H1 (cell line): ENCODE measurements around the gene MLH3. TPM values are rescaled to one million over a fixed set of nuclear protein-coding genes. Genes with fewer than 3 reads are reported as not detected.

Experiments
- CTCF ChIA-PET: fragments of 300-600 bp; sonication (Branson Sonifier 250); formaldehyde crosslinking; loops from one replicate; lab custom pipeline; 2021; ENCODE audit not compliant: partially characterized antibody; lab: Charles Lee
- POLR2A ChIA-PET: fragments of 300-600 bp; sonication (Branson Sonifier 250); formaldehyde crosslinking; loops from one replicate; lab custom pipeline; 2021; ENCODE audit warnings: inconsistent platforms; ENCODE audit not compliant: partially characterized antibody; lab: Charles Lee
- DNase-seq, 2 experiments: peaks; one replicate each; pipeline versions ENCODE4 v3.0.0 to v3.0.0-alpha.2; 2010 to 2022; ENCODE audit warnings: low spot score in 2 of 2, low read depth in 1 of 2, mixed read lengths in 1 of 2
- FAIRE-seq: peaks from 2 replicates; lab custom pipeline; 2011; peaks lifted over from hg19 to GRCh38; lab: Jason Lieb, UNC
- H2AFZ ChIP-seq: 2 replicates; pipeline ENCODE4 v1.8.1; 2012; ENCODE audit warnings: low read length, inconsistent platforms
- H2AK5ac ChIP-seq: 2 replicates; pipeline ENCODE4 v1.6.1; 2013; ENCODE audit warnings: low read depth, low read length
- H2BK120ac ChIP-seq: replicated peaks from 2 replicates; pipeline ENCODE3; 2013; ENCODE audit warnings: low read depth, low read length, inconsistent platforms
- H2BK12ac ChIP-seq: 2 replicates; pipeline ENCODE4 v1.6.1; 2013; ENCODE audit warnings: low read depth, low read length
- H2BK15ac ChIP-seq: 2 replicates; pipeline ENCODE4 v1.6.1; 2013; ENCODE audit warnings: low read length
- H2BK20ac ChIP-seq: 2 replicates; pipeline ENCODE4 v1.6.1; 2013; ENCODE audit warnings: low read length
- H2BK5ac ChIP-seq: 2 replicates; pipeline ENCODE4 v1.6.1; 2013; ENCODE audit warnings: low read depth, low read length
- H3K14ac ChIP-seq: 2 replicates; pipeline ENCODE4 v1.6.1; 2013; ENCODE audit warnings: inconsistent platforms; ENCODE audit not compliant: insufficient read length
- H3K18ac ChIP-seq: 2 replicates; pipeline ENCODE4 v1.6.1; 2013; ENCODE audit warnings: low read length; ENCODE audit errors: extremely low read depth
- H3K23ac ChIP-seq: 2 replicates; pipeline ENCODE4 v1.6.1; 2013; ENCODE audit warnings: inconsistent platforms; ENCODE audit not compliant: insufficient read length
- H3K23me2 ChIP-seq: 2 replicates; pipeline ENCODE4 v1.6.1; 2013; ENCODE audit warnings: low read depth, low read length
- H3K27ac ChIP-seq: 2 replicates; pipeline ENCODE4 v1.6.1; 2011; ENCODE audit warnings: low read depth, low read length, inconsistent platforms
- H3K27me3 ChIP-seq, 4 experiments: replicated peaks in 1 of 4; 1 replicate in 1 of 4; 2 replicates in 3 of 4; pipeline versions ENCODE4 v1.6.1 to v1.8.1; 2011 to 2013; ENCODE audit warnings: low read length in 3 of 4, mild to moderate bottlenecking in 3 of 4, inconsistent platforms in 2 of 4, mixed read lengths in 2 of 4, moderate library complexity in 1 of 4; ENCODE audit not compliant: control insufficient read depth in 3 of 4, insufficient read depth in 3 of 4; ENCODE audit errors: extremely low read depth in 1 of 4
- H3K36me3 ChIP-seq, 4 experiments: 2 replicates each; pipeline versions ENCODE4 v1.6.1 to v1.8.1; 2011 to 2013; ENCODE audit warnings: mild to moderate bottlenecking in 4 of 4, low read length in 3 of 4, moderate library complexity in 2 of 4, control low read depth in 1 of 4, inconsistent platforms in 1 of 4; ENCODE audit not compliant: insufficient read depth in 4 of 4, control insufficient read depth in 2 of 4
- H3K4ac ChIP-seq: replicated peaks from 2 replicates; pipeline ENCODE3; 2013; ENCODE audit warnings: low read length, low read depth, mixed read lengths, inconsistent platforms; ENCODE audit not compliant: insufficient read length
- H3K4me1 ChIP-seq, 4 experiments: replicated peaks in 1 of 4; 1 replicate in 1 of 4; 2 replicates in 3 of 4; pipeline versions ENCODE4 v1.6.1 to v1.8.1; 2011 to 2013; ENCODE audit warnings: low read length in 3 of 4, inconsistent platforms in 2 of 4, mixed read lengths in 1 of 4; ENCODE audit not compliant: insufficient read depth in 4 of 4, control insufficient read depth in 3 of 4
- H3K4me2 ChIP-seq, 2 experiments: 2 replicates each; pipeline versions ENCODE4 v1.6.1 to v1.8.1; 2011 to 2013; ENCODE audit warnings: low read depth in 2 of 2, low read length in 2 of 2, control low read depth in 1 of 2, inconsistent platforms in 1 of 2, mild to moderate bottlenecking in 1 of 2; ENCODE audit not compliant: insufficient read depth in 1 of 2
- H3K4me3 ChIP-seq, 4 experiments: fragments of 200-600, 300-600 bp in 1 of 4; sonication (generic), shearing (Covaris generic), sonication (Bioruptor Twin) in 1 of 4; 2 replicates each; pipeline versions ENCODE4 v1.5.1 to v1.8.1; 2011 to 2016; ENCODE audit warnings: low read length in 4 of 4, low read depth in 3 of 4, control low read depth in 2 of 4, inconsistent platforms in 2 of 4, mild to moderate bottlenecking in 2 of 4, mixed read lengths in 1 of 4, moderate library complexity in 1 of 4; ENCODE audit not compliant: insufficient read depth in 2 of 4; ENCODE audit errors: extremely low read depth in 1 of 4
- H3K56ac ChIP-seq: replicated peaks from 2 replicates; pipeline ENCODE3; 2013; ENCODE audit warnings: low read depth, mild to moderate bottlenecking, mixed read lengths, low read length, inconsistent platforms; ENCODE audit not compliant: insufficient read length
- H3K79me1 ChIP-seq: 2 replicates; pipeline ENCODE4 v1.6.1; 2013; ENCODE audit warnings: low read depth, low read length, control low read depth
- H3K79me2 ChIP-seq, 2 experiments: 2 replicates each; pipeline versions ENCODE4 v1.6.1 to v1.8.1; 2012 to 2013; ENCODE audit warnings: low read length in 2 of 2, mild to moderate bottlenecking in 2 of 2, inconsistent platforms in 1 of 2; ENCODE audit not compliant: insufficient read depth in 2 of 2, control insufficient read depth in 1 of 2
- H3K9ac ChIP-seq, 4 experiments: replicated peaks in 1 of 4; 1 replicate in 1 of 4; 2 replicates in 3 of 4; pipeline versions ENCODE4 v1.6.1 to v1.8.1; 2011 to 2013; ENCODE audit warnings: low read depth in 3 of 4, low read length in 3 of 4, control low read depth in 2 of 4, mild to moderate bottlenecking in 2 of 4, moderate library complexity in 2 of 4, inconsistent platforms in 1 of 4; ENCODE audit errors: extremely low read depth in 1 of 4
- H3K9me3 ChIP-seq, 2 experiments: 2 replicates each; pipeline versions ENCODE4 v1.6.1 to v1.8.1; 2012 to 2013; ENCODE audit warnings: mild to moderate bottlenecking in 2 of 2, moderate library complexity in 2 of 2, control low read depth in 1 of 2, inconsistent platforms in 1 of 2, low read depth in 1 of 2, low read length in 1 of 2, mixed read lengths in 1 of 2; ENCODE audit not compliant: insufficient read depth in 2 of 2
- H4K20me1 ChIP-seq, 2 experiments: replicated peaks in 1 of 2; 2 replicates each; pipeline versions ENCODE3 to v1.8.1; 2011 to 2013; ENCODE audit warnings: inconsistent platforms in 2 of 2, low read length in 2 of 2, mild to moderate bottlenecking in 1 of 2; ENCODE audit not compliant: insufficient read depth in 2 of 2, control insufficient read depth in 1 of 2
- H4K5ac ChIP-seq: 2 replicates; pipeline ENCODE4 v1.6.1; 2013; ENCODE audit warnings: low read length, low read depth, mixed read lengths, inconsistent platforms; ENCODE audit not compliant: insufficient read length
- H4K8ac ChIP-seq: 2 replicates; pipeline ENCODE4 v1.8.0; 2013; ENCODE audit warnings: mild to moderate bottlenecking, moderate library complexity, low read length, inconsistent platforms; ENCODE audit not compliant: insufficient read depth; ENCODE audit errors: extremely low read depth
- H4K91ac ChIP-seq: replicated peaks from 2 replicates; pipeline ENCODE3; 2013; ENCODE audit warnings: low read length, mixed read lengths, inconsistent platforms; ENCODE audit not compliant: insufficient read length
- BCL11A ChIP-seq, 2 experiments: IDR thresholded peaks; one replicate each; pipeline ENCODE4 v1.6.1; 2011; ENCODE audit warnings: low read depth in 2 of 2, low read length in 2 of 2, mild to moderate bottlenecking in 2 of 2
- EP300 ChIP-seq, 2 experiments: IDR thresholded peaks; 1 replicate in 1 of 2; 2 replicates in 1 of 2; pipeline ENCODE4 v1.6.1; 2011 to 2012; ENCODE audit warnings: low read depth in 2 of 2, low read length in 2 of 2, mild to moderate bottlenecking in 2 of 2, borderline replicate concordance in 1 of 2, inconsistent platforms in 1 of 2, moderate library complexity in 1 of 2
- RNF2 ChIP-seq: fragments of 200-900, 300-1000 bp; sonication (generic); IDR thresholded peaks from 2 replicates; pipeline ENCODE4 v1.7.1; 2016; ENCODE audit warnings: borderline replicate concordance, low read depth, mild to moderate bottlenecking, antibody characterized with exemption, low read length; ENCODE audit not compliant: poor library complexity, severe bottlenecking; ENCODE audit errors: missing control alignments
- SIN3A ChIP-seq, 2 experiments: IDR thresholded peaks in 1 of 2; conservative IDR thresholded peaks in 1 of 2; 2 replicates each; pipeline ENCODE4 v1.6.1; 2011 to 2012; ENCODE audit warnings: low read length in 2 of 2, improper control_type of control experiment in 1 of 2, low read depth in 1 of 2, mild to moderate bottlenecking in 1 of 2
- SP2 ChIP-seq: IDR thresholded peaks from 2 replicates; pipeline ENCODE4 v1.6.1; 2012; ENCODE audit warnings: mild to moderate bottlenecking, low read length, inconsistent platforms
- TEAD4 ChIP-seq: IDR thresholded peaks from 2 replicates; pipeline ENCODE4 v1.6.1; 2012; ENCODE audit warnings: low read depth, low read length, inconsistent platforms, mixed read lengths
- WGBS, 2 experiments: shearing (Covaris generic) in 1 of 2; methylation state at CpG; one replicate each; pipeline versions ENCODE4 v1.1.6 to v1.1.7; 2013 to 2015; ENCODE audit warnings: low lambda C conversion rate in 2 of 2, mixed read lengths in 2 of 2, inconsistent platforms in 1 of 2, low coverage in 1 of 2, missing lambda C conversion rate in 1 of 2; ENCODE audit not compliant: insufficient replicate concordance in 2 of 2, insufficient coverage in 1 of 2, insufficient read length in 1 of 2; ENCODE audit errors: extremely low coverage in 1 of 2, missing lambda C conversion rate in 1 of 2; 5-methylcytosine and 5-hydroxymethylcytosine counted together
- polyA plus RNA-seq, 7 experiments: library from polyadenylated mRNA; depleted of rRNA in 3 of 7; stranded (reverse) in 5 of 7; unstranded in 2 of 7; fragments of >200 nt in 5 of 7; fragments of 200-250 nt in 2 of 7; gene quantifications; 1 replicate in 5 of 7; 2 replicates in 1 of 7; 4 replicates in 1 of 7; pipeline versions ENCODE4 v1.2.1 to v1.2.3, GENCODE V29; 2011 to 2013; ENCODE audit warnings: missing spikeins in 2 of 7, mixed read lengths in 2 of 7
- total RNA-seq: library from RNA; stranded (reverse); fragmentation: NEBNext Ultra II Directional; extraction: Animal tissue kit (Norgen Biotek cat#: 25700); gene quantifications from 2 replicates; pipeline ENCODE4 v1.2.1, GENCODE V29; 2021
- TF ChIP-seq, protein P1 (sequence below): IDR thresholded peaks from 2 replicates; pipeline ENCODE4 v1.6.1; 2012; ENCODE audit warnings: low read length, inconsistent platforms

MLH3 gene
- total and polyA plus RNA-seq, 2 of the 8 experiments (the other 6 are each of a cell fraction or from before 2014, with no cell fraction given), result 9.3 to 20.1 TPM

DNA sequence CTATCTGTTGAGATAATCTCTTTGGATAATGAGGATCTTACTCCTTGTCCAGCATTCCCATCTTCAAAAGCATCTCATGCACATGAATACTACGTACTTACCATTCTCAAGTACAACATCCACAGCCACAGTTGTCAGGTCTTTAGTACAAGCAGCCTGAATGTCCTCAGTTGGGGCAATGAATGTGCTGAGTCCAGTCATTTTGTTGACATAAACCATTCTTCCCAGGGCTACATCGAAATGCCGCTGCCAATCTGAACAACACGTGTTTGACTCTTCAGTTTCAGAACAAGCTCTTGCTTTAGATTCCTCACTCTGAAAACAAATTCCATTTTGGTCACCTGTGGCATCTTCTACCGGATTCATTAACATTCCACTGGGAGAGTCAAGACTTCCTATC lies 5.0 kb downstream of the MLH3 start:
- no peak overlapping the region for H2BK12ac ChIP-seq
- CTCF ChIA-PET, result interaction anchor here (1.2 to 3.4 kb wide), 2 partner anchors 22 to 43 kb away, joined by 3 to 12 read pairs; no protein-coding TSS in a partner anchor
- H3K79me1 ChIP-seq, result no peaks in the 10 kb centered on the region
- no peak overlapping the region for H2BK120ac ChIP-seq
- no peak overlapping the region for H2BK5ac ChIP-seq
- peaks cover 0 to 10% (median 1%) of the 10 kb centered on the region in 4 experiments; a peak in 5 of 8 replicates for H3K36me3 ChIP-seq
- H3K4me3 ChIP-seq, result no peak overlapping the region
- no peak overlapping the region for H2AFZ ChIP-seq
- no peaks in the 10 kb centered on the region; the same call in 1 of the 2 replicates for H3K23me2 ChIP-seq
- 95% methylated on average over 5 of the region's 5 CpGs; no CpG with 5 or more reads in 1 of the 2 experiments for WGBS, 2 experiments
- H3K56ac ChIP-seq, result no peak overlapping the region
- no peaks in the 10 kb centered on the region for H3K9me3 ChIP-seq
- no peak overlapping the region for H4K5ac ChIP-seq
- POLR2A ChIA-PET, result interaction anchor here (0.7 to 1.6 kb wide), 3 partner anchors 10 to 140 kb away, joined by 3 to 6 read pairs (median 3); no protein-coding TSS in a partner anchor
- H4K91ac ChIP-seq, result no peak overlapping the region
- TF ChIP-seq, protein P1, sequence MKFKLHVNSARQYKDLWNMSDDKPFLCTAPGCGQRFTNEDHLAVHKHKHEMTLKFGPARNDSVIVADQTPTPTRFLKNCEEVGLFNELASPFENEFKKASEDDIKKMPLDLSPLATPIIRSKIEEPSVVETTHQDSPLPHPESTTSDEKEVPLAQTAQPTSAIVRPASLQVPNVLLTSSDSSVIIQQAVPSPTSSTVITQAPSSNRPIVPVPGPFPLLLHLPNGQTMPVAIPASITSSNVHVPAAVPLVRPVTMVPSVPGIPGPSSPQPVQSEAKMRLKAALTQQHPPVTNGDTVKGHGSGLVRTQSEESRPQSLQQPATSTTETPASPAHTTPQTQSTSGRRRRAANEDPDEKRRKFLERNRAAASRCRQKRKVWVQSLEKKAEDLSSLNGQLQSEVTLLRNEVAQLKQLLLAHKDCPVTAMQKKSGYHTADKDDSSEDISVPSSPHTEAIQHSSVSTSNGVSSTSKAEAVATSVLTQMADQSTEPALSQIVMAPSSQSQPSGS, result no peak
- TF ChIP-seq BCL11A (IDR thresholded peaks at IDR 0.05; ENCODE audit: low read depth in 2 of 2, low read length in 2 of 2), result no peak
- TF ChIP-seq RNF2, result no peak
- no peak for TF ChIP-seq SP2
- TF ChIP-seq EP300 (IDR thresholded peaks at IDR 0.05; ENCODE audit: borderline replicate concordance in 1 of 2, low read depth in 2 of 2, low read length in 2 of 2), result no peak
- TF ChIP-seq SIN3A (conservative IDR thresholded peaks at IDR 0.05 in 1 of 2, IDR thresholded peaks at IDR 0.05 in 1 of 2; ENCODE audit: low read depth in 1 of 2, low read length in 2 of 2), result no peak
- TF ChIP-seq TEAD4, result no peak
- no peak overlapping the region for H3K27ac ChIP-seq
- no peak overlapping the region for H3K4me2 ChIP-seq
- H3K18ac ChIP-seq, result no peak overlapping the region
- no peak overlapping the region for H3K4ac ChIP-seq
- H3K23ac ChIP-seq, result no peak overlapping the region
- H4K8ac ChIP-seq, result no peak overlapping the region
- H2AK5ac ChIP-seq, result no peak overlapping the region
- no peaks in the 10 kb centered on the region for H3K79me2 ChIP-seq
- H3K14ac ChIP-seq, result no peak overlapping the region
- H4K20me1 ChIP-seq, result no peaks in the 10 kb centered on the region
- no peak overlapping the region for H2BK15ac ChIP-seq
- H2BK20ac ChIP-seq, result no peak overlapping the region
- DNase-seq, result no peak
- no peak overlapping the region for H3K9ac ChIP-seq
- FAIRE-seq, result no peak
- H3K27me3 ChIP-seq, result no peaks in the 10 kb centered on the region
- peaks cover 0 to 4% (median 0%) of the 10 kb centered on the region in 4 experiments; a peak in 3 of 7 replicates for H3K4me1 ChIP-seq
